HG03095 (cell line): ENCODE measurements around the gene TH.

Source experiments
- ATAC-seq: cut with Tn5 transposase; IDR thresholded peaks from one replicate; pipeline ENCODE4 v1.9.1; 2021; ENCODE audit warnings: moderate library complexity; ENCODE audit not compliant: unreplicated experiment

Gene TH

DNA sequence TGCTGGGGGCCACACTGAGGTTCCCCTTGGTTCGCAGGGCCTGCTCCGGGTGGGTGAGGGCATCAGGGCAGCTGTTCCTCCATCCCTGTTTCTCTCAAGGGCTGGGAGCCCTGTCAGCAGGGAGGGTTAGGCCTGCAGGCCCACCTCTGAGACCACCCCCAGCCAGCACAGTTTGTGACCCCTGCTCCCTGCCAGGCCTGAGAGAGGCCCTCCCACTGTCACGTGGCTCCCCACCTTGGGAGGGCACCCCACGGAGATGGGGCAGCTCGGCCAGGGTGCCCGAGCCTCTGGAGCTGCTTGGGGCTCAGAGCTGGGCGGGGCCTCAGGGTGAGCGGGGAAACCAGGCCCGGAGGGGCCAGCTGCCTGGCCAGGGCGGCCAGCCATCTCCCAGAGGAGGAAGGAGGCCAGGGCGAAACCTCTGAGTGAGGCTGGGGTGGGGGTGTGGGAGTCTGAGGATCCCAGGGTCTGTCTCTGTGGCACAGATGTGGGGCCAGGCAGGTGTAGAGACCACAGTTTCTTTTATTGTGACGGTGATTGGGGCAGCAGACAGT lies 8.1 kb downstream of the TH start:
- no peak for ATAC-seq

DNA sequence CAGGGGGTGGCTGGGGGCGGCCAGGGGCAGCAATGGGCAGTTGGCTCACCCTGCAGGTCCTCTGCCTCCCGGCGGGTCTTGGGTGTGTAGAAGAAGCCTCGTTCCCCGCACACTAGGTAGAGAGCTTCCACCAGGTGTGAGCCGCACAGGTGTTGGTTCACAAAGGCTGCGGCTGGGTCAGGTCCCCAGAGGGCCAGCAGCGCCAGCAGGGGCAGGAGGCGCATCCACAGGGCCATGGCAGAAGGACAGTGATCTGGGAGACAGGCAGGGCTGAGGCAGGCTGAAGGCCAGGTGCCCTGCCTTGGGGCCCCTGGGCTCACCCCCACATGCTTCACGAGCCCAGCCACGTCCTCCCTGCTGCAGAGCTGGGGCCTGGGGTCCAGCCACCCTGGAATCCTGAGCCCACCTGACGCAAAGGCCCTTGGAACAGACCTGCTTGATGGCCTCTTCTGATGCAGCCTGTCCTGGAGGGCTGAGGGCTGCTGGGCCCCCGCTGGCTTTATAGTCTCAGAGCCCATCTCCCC lies 10.8 kb downstream of the TH start, which contains the start of gene INS:
Gene INS (minus strand): TSS at position 474 of the 524 bp plus-strand sequence. CDS start 238 bp downstream, at position 236.
- ATAC-seq = no peak

DNA sequence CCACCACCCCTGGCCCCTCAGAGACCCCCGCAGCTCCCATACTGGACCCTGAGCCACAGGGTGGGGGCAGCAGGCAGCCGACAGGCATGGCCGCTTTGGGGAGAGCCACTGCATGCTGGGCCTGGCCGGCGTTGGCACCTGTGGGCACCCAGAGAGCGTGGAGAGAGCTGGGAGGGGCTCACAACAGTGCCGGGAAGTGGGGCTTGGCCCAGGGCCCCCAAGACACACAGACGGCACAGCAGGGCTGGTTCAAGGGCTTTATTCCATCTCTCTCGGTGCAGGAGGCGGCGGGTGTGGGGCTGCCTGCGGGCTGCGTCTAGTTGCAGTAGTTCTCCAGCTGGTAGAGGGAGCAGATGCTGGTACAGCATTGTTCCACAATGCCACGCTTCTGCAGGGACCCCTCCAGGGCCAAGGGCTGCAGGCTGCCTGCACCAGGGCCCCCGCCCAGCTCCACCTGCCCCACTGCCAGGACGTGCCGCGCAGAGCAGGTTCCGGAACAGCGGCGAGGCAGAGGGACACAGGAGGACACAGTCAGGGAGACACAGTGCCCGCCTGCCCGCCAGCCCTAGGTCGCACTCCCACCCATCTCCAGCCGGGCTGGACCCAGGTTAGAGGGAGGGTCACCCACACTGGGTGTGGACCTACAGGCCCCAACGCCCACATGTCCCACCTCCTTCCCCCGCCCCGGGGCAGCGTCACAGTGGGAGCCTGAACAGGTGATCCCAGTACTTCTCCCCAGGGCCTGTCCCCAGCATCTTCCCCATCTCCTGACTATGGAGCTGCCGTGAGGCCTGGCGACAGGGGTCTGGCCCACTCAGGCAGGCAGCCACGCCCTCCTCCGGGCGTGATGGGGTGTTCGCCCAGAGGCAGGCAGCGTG lies 11.8 kb downstream of the TH start:
- ATAC-seq = no peak

DNA sequence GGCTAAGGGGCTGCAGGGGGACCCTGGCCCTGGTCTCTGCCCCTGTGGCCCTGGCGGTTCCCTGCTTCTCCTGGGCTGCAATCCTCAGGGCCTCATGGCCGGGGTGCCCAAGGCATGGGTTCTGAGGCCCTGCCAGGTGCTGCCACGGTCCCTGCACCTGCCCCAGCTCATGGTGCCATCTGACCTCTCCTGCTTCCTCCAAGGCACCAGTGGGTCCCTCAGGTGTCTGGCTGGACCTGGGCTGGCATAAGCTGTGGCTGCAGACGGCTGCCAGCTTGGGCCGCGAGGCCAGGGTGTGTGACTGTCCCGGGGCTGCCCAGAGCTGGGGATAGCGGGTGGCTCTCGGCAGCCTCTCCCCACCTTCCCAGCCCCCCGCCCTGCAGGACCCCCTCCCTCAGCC lies 12.6 kb downstream of the TH start:
- no peak for ATAC-seq

DNA sequence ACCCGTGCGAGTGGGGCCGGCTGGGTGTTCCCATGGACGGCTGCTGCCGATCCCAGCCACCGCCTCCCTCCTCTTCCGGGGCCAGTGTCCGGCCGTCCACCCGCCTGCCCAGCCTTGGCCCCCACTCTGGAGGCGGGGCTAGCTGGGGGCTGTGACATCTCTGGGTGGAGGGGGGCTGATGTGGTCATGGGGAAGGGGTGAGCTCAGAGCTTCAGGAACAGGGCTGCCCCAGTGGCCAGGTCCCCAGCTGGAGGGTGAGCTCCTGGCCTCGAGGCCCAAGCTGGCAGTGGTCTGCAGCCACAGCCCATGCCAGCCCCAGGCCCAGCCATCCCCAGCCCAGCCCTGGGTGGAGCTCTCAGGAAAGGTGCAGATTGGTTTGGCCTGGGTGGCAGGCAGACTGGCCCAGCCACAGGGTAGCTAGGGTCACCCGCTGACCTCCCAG lies 13.3 kb downstream of the TH start:
- no peak for ATAC-seq

DNA sequence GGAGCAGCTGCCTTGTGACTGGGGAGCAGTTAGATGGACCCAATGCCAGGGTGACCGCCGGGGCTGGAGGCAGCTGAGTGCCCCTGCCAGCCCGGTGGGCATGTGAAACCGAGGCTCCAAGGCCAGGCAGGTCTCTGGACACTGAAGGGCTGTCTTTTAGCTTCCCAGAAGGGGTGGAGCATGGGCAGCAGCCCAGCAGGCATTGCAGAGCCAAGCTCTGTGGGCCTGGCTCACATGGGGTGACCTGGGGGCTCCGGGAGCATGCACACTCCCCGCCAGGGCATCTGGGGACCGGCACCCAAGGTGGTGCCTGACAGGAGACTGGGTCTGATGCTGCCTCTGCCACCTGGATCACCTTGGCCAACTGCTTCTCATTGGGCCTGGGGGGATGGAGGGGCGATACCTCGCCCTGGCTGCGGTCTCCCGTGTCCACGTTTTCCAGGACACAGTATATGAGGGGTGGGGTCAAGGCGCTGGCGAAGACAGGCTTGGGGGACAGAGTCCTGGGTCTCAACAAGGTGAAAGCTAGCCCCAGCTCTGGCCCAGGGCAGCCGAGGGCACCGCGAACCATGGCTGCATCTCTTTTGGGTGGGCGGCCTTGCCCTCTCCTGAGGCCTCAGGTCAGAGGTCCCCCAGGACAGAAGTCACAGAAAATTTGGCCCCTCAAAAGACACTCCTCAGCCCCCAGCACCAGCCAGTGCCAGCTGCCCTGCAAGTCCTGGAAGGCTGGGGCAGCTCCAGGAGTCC lies 14.1 kb downstream of the TH start:
- ATAC-seq = no peak

DNA sequence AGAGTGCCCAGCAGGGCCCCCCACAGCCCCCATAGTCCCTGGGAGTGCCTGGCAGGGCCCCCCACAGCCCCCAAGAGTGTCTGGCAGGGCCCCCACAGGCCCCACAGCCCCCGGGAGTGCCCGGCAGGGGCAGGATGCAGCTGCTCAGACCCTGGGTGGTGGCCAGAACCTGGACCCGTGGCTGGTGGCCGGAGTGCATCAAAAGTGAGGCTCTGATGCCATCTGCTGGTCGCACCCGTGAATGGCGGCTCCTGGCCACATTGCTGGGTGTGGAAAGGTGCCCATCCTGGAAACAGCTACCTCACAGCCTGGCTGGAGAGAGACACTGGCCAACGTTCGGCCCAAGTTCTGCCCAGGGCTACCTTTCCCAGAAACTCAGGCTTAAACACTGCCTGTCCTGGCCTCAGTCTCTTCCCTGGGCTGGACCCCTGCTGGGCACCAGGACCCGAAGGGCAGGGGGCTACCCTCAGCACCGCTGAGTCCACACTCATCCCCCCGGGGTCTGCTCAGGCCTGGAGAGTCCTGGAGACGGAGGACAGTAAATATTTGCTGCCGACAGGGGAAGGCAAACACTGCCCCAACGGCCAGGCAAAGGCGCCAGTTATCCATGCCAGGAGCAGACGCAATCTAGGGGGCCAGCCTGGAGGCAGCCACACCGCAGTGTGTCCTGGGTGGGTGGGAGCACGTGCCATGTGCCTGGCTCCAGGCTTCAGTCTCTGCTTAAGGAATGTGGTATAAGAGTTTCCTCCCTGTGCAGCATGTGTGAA lies 15.0 kb downstream of the TH start:
- ATAC-seq = no peak

DNA sequence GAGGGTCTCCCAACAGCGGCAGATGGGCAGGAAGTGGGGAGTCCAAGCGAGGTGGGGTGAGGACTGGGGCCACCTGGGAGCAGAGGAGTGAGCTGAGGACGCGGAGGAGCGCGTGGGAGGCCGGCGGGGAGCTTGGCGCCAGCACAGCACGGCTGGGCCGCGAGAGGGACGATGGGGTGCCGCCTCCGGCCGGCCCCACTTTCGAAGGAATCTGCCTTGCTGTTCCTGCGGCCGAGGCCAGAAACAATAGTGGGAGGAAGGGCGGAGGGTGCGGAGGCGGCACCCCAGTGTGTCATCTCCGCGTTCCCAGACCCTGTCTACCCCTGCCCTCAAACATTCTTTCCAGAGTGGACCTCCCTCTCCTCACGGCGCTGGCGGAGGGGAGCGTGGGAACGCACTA lies 16.1 kb downstream of the TH start:
- ATAC-seq = no peak

DNA sequence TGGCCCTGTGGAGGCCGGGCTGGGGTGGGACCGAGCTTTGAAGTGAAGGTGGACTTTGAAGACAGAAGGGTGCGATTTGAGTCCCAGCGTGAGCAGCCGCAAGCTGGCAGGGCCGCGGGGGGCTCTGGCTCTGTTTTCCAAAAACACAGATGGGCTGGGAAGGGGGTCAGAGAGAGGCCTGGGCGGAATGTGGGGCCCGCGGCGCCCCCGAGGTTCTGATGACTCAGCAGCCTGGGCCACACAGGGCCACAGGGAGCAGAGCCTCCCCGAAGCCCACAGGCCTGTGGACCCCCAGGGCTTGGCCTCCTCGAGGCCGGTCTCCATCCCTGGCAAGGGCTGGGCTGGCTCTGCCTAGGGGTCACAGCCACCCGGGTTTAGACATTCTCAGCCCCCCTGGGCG lies 16.7 kb downstream of the TH start:
- no peak for ATAC-seq

DNA sequence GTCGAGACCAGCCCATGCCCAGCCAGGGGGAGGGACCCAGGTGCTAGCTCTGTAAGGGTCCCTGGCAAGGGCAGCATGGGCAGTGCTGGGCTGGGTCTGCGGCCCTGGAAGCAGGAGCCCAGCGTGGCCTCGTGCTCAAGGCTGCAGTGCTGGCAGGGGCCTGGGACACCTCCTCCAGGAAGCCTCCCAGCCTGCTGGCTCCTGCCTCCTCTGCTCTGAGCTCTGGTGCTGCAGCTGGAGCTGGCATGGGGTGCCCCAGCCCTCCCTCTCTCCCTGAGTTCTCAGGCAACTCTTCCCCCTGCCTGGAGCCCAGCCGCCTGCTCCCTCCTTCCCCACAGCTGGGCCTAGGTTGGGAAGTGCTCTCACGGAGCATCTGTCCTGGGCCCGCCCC lies 17.4 kb downstream of the TH start:
- no peak for ATAC-seq

DNA sequence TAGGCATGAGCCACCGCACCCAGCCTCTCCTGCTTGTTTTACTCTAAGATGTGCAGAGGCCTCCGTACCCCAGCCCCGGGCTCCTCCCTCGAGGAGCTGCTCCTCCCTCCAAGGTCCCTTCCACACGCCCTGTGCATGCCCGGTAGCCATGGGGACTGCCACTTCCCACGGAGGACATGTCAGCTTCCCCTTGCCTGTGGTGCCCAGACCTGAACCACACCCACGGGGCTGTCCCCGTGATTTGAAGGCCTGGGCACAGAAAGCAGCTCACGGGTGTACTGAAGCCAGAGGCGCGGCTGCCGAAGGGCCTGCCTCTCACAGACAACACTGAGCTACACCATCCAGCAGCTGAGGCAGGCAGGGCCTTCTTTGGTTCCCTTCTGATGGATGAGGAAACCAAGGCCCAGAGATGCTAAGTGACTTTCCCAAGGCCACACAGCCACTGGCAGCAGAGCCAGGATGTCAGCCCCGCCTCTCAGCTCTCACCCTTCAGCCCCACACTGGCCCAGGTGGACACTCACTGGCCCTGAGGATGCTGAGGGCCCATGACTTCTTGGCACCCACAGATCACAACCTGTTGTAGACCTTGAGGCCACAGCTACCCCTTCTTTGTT lies 17.9 kb downstream of the TH start:
- ATAC-seq = no peak

DNA sequence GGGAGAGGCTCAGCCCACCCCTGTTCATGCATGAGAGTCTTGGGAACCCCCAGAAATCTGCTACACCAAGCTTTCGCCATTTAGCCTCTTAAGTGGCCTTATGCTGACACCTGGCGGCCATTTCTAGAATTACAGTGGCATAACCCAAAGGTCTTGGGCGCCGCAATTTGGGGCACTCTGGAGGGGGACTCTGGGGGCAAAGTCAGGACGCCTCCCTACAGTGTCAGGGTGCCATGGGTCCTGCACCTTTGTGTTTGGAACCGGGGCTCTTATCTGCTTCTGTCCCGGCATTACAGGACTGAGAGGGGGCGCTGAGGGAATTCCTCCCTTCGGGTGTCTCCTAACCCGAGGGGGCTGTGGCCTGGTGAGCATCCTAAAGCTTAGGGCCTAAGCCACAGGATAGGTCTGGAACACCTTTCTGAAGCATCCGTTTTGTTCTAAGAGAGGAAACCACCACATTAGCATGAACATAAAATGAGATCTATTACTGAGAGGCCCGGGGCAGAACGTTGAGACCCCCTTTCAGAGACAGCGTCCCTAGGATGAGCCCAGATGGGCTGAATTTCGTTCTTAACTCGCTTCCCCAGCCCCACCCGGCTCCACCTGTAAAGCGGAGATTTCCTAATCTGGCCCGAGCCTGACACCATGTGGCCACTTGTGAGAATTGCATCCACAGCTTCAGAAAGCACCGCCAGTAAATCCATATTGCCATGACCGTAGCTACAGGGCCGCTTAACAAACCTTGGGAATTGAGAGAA lies 19.9 kb downstream of the TH start:
- ATAC-seq = no peak

DNA sequence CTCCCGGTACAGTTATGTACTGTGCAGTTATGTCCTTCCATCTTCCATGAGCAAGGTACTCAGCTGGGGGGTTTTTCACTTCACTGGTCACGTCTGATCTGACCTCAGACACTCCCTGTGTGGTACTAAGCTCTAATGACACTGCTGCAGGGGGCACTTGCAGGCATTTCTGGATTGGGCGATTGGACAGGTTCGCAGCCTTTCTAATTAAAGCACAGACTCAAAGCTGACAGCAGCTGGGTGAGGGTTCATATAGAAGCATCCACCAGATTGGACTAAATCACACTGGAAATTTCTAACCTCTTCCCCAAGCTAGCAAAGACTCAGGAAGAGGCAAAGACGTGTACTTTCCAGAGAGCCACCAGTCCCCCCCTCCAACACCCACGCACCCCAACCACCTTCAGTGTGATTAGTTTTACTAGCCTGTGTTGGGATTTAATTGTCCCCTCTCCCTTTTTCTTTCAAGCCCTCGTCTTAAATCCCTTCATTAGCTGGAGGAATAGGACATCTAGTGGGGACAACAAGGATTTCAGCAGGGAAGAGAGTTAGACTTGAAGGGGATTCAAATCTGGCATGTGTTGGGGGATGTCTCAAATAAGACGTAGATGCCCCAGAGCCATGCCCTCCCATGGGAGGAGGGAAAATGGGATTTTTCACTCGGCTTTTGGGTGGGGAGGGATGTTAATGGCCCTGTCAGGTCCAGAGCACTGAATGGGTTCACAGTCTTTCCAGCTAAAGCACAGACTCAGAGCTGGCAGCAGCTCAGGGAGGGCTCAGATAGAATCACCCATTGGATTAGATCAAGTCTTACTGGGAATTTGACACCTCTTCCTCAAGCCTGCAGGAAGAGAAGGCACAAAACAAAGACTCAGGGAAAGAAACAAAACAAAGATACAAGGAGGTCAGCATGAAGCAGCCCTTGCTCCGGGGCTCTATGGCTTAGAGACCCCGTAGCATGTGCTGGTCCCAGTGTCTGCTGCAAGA lies 21.5 kb downstream of the TH start:
- ATAC-seq = no peak

DNA sequence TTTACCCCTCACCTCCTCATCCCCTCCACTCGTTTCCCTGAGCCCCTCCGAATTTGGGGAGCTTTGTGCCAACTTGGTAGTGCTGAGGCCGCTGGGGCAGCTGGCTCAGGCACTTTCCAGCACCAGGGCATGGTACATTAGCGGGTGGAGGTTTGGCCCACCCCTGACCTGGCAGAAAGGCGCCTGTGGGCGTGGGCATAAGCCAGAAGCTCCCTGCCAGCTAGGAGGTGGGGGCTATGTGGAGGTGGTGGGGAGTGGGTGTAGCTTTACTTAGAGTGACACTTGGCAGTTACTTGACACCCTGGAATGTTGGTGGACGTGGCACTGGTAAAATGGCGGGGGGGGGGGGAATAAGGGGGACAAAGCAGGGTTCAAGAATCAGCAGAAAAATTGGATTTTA lies 22.2 kb downstream of the TH start:
- ATAC-seq = no peak

DNA sequence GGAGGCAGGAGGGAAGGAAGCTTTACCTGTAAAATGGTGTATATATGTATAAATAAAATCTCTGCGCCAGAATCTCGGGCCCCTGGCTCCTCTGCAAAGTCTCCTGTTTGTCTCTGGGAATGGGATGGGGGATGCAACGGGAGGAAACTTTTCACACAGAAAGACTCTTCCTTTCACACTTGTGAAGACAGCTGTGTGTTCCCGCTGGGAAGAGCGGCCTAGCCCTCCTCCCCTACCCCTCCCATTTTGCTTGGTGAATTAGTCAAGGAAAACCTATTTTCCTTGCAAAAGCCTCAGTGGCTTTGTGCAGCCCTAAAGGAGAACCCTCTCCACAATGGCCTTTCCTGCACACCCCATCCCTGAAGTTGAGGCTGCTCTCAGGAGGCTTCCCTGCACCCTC lies 23.0 kb downstream of the TH start:
- ATAC-seq = no peak

DNA sequence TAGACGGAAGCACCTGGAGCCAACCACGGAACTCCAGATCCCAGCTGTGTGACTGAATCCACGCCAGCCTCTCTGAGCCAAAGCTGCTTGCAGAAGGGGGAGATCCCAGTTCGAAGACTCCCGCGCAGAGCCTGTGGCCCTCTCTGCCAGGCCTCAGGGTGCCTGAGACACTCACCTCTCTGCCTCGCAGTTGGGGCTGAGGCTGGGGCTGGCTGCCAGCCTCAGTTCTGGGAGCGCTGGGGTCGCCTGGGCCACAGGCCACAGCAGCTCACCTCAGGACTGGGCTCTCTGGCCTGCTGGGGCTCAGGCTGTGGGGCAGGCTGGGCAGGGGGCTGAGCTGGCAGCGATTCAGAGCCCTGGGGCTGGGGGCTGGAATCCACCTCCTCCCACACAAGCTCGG lies 24.2 kb downstream of the TH start:
- ATAC-seq = no peak

DNA sequence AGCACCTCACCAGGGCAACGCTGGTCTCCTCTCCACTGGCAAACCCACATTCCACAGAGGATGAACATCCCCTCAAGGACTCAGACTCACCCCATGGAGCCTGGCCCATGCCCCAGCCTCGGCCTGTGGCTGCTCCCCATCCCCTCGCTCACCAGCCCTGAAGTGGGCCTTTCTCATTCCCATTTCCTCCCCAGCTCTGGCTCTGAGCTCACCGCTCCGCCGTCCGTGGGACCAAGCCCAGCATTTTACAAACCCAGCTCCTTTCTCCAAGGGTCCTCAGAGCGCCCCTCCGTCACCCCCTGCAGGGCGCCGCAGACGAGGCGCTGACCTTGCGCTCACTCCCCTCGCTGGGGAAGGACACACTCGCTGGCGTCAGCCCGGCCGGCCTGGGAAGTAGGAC lies 25.6 kb downstream of the TH start:
- ATAC-seq = no peak

DNA sequence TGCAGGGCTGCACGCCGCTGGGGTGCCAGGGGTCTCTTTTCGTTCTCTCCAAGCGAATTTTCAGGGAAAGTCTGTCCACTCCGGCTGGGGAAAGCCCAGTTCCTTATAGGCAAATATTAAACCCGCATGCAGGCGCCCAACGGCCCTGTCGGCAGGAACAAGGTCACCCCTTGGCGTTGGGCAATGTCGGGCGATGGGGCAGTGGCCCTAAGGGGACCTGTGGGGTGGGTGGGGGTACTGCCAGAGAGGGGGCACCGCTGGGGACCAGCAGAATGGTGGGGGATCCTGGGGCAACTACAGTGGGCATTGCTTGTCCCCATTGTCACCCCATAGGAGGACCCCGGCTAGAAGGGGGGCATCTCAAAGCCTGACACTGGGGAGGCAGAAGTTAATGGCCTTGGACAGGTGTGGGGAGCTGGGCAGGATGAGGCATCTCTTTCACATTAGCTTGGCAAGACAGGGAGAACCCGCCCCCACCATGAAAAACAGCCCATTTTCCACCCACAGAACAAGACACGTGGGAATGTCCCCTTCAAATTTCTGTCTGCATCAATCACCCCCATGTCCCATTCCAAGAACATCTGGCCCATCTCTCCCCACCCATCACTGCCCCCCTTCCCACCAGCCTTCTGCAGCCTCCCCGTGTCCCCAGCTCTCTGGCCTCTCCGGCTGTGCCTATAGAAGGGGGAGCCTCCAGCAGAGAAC lies 26.9 kb downstream of the TH start:
- ATAC-seq = no peak
